Panc1 (cell line): ENCODE measurements around the gene LRBA. TPM values are rescaled to one million over a fixed set of nuclear protein-coding genes. Genes with fewer than 3 reads are reported as not detected.

Experiments used
- ATAC-seq: fragments of 200-7000 bp; cut with Tn5 transposase; 2 replicates; pipeline ENCODE4 v1.9.1; 2020; ENCODE audit warnings: mild to moderate bottlenecking, moderate library complexity
- BruUV-seq: library from RNA; stranded (reverse); fragments of 400-500 nt; replicated peaks from 2 replicates; lab custom pipeline; 2021; lab: Mats Ljungman, UMichigan
- CTCF ChIA-PET: fragments of 300-600 bp; sonication (Branson Sonifier 250); formaldehyde crosslinking; loops from one replicate; lab custom pipeline; 2022; ENCODE audit warnings: antibody characterized with exemption; lab: Charles Lee
- POLR2A ChIA-PET: fragments of 300-600 bp; sonication (Branson Sonifier 250); formaldehyde crosslinking; loops from one replicate; lab custom pipeline; 2022; ENCODE audit warnings: antibody characterized with exemption; lab: Charles Lee
- DNase-seq: peaks from one replicate; pipeline ENCODE4 v3.0.0-alpha.2; 2010; ENCODE audit warnings: low read depth, low spot score
- H3K27ac ChIP-seq: 2 replicates; pipeline ENCODE4 v1.5.1; 2011; ENCODE audit warnings: mild to moderate bottlenecking, low read length, inconsistent platforms
- H3K27me3 ChIP-seq: fragments of 200-500 bp; sonication (Bioruptor generic); 2 replicates; pipeline ENCODE4 v1.6.0; 2014; ENCODE audit warnings: low read length, inconsistent platforms; ENCODE audit not compliant: control insufficient read depth, insufficient read depth
- H3K36me3 ChIP-seq: fragments of 200-500 bp; sonication (Bioruptor generic); 2 replicates; pipeline ENCODE4 v1.5.1; 2014; ENCODE audit warnings: inconsistent platforms, mild to moderate bottlenecking, low read length, moderate library complexity; ENCODE audit not compliant: control insufficient read depth, insufficient read depth
- H3K4me1 ChIP-seq: 2 replicates; pipeline ENCODE4 v1.5.1; 2011; ENCODE audit warnings: inconsistent platforms, mild to moderate bottlenecking, low read length, moderate library complexity; ENCODE audit not compliant: control insufficient read depth, insufficient read depth
- H3K4me3 ChIP-seq, 2 experiments: 2 replicates each; pipeline ENCODE4 v1.5.1; 2011 to 2012; ENCODE audit warnings: low read depth in 2 of 2, low read length in 2 of 2, mild to moderate bottlenecking in 2 of 2, inconsistent platforms in 1 of 2, moderate library complexity in 1 of 2
- H3K9me3 ChIP-seq: fragments of 200-500 bp; sonication (Bioruptor generic); 2 replicates; pipeline ENCODE4 v1.5.1; 2014; ENCODE audit warnings: low read depth, mild to moderate bottlenecking, inconsistent platforms, low read length, moderate library complexity; ENCODE audit not compliant: control insufficient read depth, insufficient read depth
- CTCF ChIP-seq: fragments of 450-650 bp; IDR thresholded peaks from 2 replicates; pipeline ENCODE4 v1.5.1; 2017; ENCODE audit warnings: mild to moderate bottlenecking
- POLR2AphosphoS5 ChIP-seq: IDR thresholded peaks from 2 replicates; pipeline ENCODE4 v1.6.1; 2012; ENCODE audit warnings: mild to moderate bottlenecking, low read depth, low read length, moderate library complexity
- SIN3A ChIP-seq: IDR thresholded peaks from 2 replicates; pipeline ENCODE4 v1.6.1; 2012; ENCODE audit warnings: low read depth, mild to moderate bottlenecking, low read length, moderate library complexity, borderline replicate concordance; ENCODE audit not compliant: insufficient read depth
- TCF7L2 ChIP-seq: IDR thresholded peaks from 2 replicates; pipeline ENCODE4 v1.6.1; 2011; ENCODE audit warnings: mild to moderate bottlenecking, low read depth, low read length, inconsistent platforms
- in situ Hi-C: cut with HindIII; loops from 2 replicates; pipeline ENCODE4 v1.10.0; 2016; ENCODE audit warnings: low sequenced_read_pairs, low pct_unique_long_range_greater_than_20kb
- intact Hi-C: fragments of 100-400 bp; cut with micrococcal nuclease; formaldehyde crosslinking; loops from one replicate; pipeline ENCODE4 v1.10.0; 2022; ENCODE audit not compliant: unreplicated experiment
- total RNA-seq: library from RNA; stranded (reverse); gene quantifications from one replicate; pipeline ENCODE4 v1.2.1, GENCODE V29; 2021; ENCODE audit not compliant: unreplicated experiment
- TF ChIP-seq, protein P1 (sequence below), 2 experiments: IDR thresholded peaks; 2 replicates each; pipeline ENCODE4 v1.6.1; 2011 to 2012; ENCODE audit warnings: low read depth in 2 of 2, control low read depth in 1 of 2, low read length in 1 of 2, mild to moderate bottlenecking in 1 of 2, moderate library complexity in 1 of 2; ENCODE audit not compliant: insufficient read depth in 1 of 2

LRBA gene
- total RNA-seq, 1 experiment from 2014 or later = 26.4 TPM

DNA sequence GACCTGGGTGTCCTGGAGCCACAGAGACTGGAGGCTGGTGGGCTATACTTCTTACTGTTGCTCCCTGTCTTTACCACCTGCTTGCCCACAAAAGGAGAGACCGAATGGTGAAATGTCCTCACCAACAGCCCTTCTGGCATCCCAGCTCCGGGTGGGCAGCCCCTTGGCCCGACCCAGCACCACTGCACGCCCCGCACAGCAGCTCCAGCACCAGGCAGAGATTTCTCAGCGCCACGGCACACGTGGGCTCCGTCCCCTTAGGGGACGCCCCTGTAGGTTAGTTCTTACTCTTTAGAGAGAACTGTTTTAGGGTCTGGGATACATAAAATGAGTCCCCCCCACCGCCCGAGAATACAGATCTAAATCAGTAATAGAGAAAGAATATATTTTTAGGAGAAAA is 591.6 kb downstream of the LRBA start:
- H3K9me3 ChIP-seq = no peaks in the 10 kb centered on the region
- TF ChIP-seq POLR2AphosphoS5 (no peak), CTCF (no peak), TCF7L2 (no peak), SIN3A (no peak)
- TF ChIP-seq, protein P1, sequence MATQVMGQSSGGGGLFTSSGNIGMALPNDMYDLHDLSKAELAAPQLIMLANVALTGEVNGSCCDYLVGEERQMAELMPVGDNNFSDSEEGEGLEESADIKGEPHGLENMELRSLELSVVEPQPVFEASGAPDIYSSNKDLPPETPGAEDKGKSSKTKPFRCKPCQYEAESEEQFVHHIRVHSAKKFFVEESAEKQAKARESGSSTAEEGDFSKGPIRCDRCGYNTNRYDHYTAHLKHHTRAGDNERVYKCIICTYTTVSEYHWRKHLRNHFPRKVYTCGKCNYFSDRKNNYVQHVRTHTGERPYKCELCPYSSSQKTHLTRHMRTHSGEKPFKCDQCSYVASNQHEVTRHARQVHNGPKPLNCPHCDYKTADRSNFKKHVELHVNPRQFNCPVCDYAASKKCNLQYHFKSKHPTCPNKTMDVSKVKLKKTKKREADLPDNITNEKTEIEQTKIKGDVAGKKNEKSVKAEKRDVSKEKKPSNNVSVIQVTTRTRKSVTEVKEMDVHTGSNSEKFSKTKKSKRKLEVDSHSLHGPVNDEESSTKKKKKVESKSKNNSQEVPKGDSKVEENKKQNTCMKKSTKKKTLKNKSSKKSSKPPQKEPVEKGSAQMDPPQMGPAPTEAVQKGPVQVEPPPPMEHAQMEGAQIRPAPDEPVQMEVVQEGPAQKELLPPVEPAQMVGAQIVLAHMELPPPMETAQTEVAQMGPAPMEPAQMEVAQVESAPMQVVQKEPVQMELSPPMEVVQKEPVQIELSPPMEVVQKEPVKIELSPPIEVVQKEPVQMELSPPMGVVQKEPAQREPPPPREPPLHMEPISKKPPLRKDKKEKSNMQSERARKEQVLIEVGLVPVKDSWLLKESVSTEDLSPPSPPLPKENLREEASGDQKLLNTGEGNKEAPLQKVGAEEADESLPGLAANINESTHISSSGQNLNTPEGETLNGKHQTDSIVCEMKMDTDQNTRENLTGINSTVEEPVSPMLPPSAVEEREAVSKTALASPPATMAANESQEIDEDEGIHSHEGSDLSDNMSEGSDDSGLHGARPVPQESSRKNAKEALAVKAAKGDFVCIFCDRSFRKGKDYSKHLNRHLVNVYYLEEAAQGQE (IDR thresholded peaks at IDR 0.05; ENCODE audit: insufficient read depth in 1 of 2, low read depth in 2 of 2, low read length in 1 of 2) = no peak
- CTCF ChIA-PET = no interaction called here
- no peak overlapping the region for H3K4me3 ChIP-seq
- no TSS peak for BruUV-seq
- H3K27ac ChIP-seq = no peak overlapping the region
- H3K4me1 ChIP-seq = no peaks in the 10 kb centered on the region
- ATAC-seq (no peak), DNase-seq (no peak)
- POLR2A ChIA-PET = no interaction called here
- intact Hi-C loops (no loop called here), in situ Hi-C loops (no loop called here)
- H3K36me3 ChIP-seq = no peaks in the 10 kb centered on the region
- H3K27me3 ChIP-seq = no peaks in the 10 kb centered on the region

- intact Hi-C loops (no loop called here), in situ Hi-C loops (no loop called here)
- Histone ChIP-seq H3K36me3 (no peaks in the 10 kb centered on the region), H3K27ac (no peak overlapping the region), H3K4me3 (no peak overlapping the region), H3K4me1 (no peaks in the 10 kb centered on the region), H3K9me3 (no peaks in the 10 kb centered on the region), H3K27me3 (no peaks in the 10 kb centered on the region)
- ChIA-PET POLR2A (no interaction called here), CTCF (no interaction called here)
- TF ChIP-seq CTCF (no peak), TCF7L2 (no peak), SIN3A (no peak), POLR2AphosphoS5 (no peak)
- TF ChIP-seq, protein P1 (IDR thresholded peaks at IDR 0.05; ENCODE audit: insufficient read depth in 1 of 2, low read depth in 2 of 2, low read length in 1 of 2) = no peak
- BruUV-seq = no TSS peak
- DNase-seq = no peak
- no peak for ATAC-seq
Measured at GRCh38 chr4:150423074-150423473, 592.0 kb downstream of the LRBA start.
